Activated CD8-positive, alpha-beta memory T cell treated with anti-CD3 and anti-CD28 coated beads, Interleukin-2, amount 50 U/mL, for 48 hours (primary cell): ENCODE results near the gene OR4C15.

Source experiments
- DNase-seq: peaks from one replicate; pipeline ENCODE4 v3.0.0-alpha.2; 2020

Gene OR4C15

GRCh38 chr11:55554169-55554568 lies at the start of gene OR4C15:
Gene OR4C15 (plus strand): TSS chr11:55554469. CDS start chr11:55554469, 0 bp downstream.
- no peak for DNase-seq

GRCh38 chr11:55571828-55572227 lies 17.6 kb downstream of the OR4C15 start, which contains the start of gene OR4C16:
Gene OR4C16 (plus strand): TSS chr11:55572128. CDS start chr11:55572128, 0 bp downstream.
- DNase-seq: no peak

- DNase-seq: no peak
Measured at GRCh38 chr11:55572548-55572947, 18.3 kb downstream of the OR4C15 start.
